Endothelial cell of umbilical vein (primary cell): ENCODE results near the gene SPEN. TPM values are rescaled to one million over a fixed set of nuclear protein-coding genes. Genes with fewer than 3 reads are reported as not detected.

Source experiments
- BruUV-seq: library from RNA; stranded (reverse); fragments of 400-500 nt; replicated peaks from 2 replicates; lab custom pipeline; 2021; lab: Mats Ljungman, UMichigan
- CTCF ChIA-PET: fragments of 300-600, 350-600 bp; sonication (Branson Sonifier 250); formaldehyde crosslinking; loops from one replicate; lab custom pipeline; 2021; ENCODE audit warnings: antibody characterized with exemption, inconsistent platforms; lab: Charles Lee
- POLR2A ChIA-PET: fragments of 300-600, 350-600 bp; sonication (Branson Sonifier 250); formaldehyde crosslinking; loops from one replicate; lab custom pipeline; 2021; ENCODE audit warnings: antibody characterized with exemption, inconsistent platforms; lab: Charles Lee
- DNase-seq: peaks from one replicate; pipeline ENCODE4 v3.0.0-alpha.2; 2011; ENCODE audit warnings: low read depth, low spot score
- FAIRE-seq: peaks from 2 replicates; lab custom pipeline; 2011; peaks lifted over from hg19 to GRCh38; lab: Jason Lieb, UNC
- H2AFZ ChIP-seq: 2 replicates; pipeline ENCODE4 v1.6.0; 2012; ENCODE audit warnings: low read depth, low read length, control low read depth, inconsistent platforms
- H3K27ac ChIP-seq: 2 replicates; pipeline ENCODE4 v1.5.1; 2011; ENCODE audit warnings: low read depth, mild to moderate bottlenecking, control low read depth, low read length, moderate library complexity; ENCODE audit not compliant: insufficient read depth
- H3K27me3 ChIP-seq, 2 experiments: 2 replicates each; pipeline versions ENCODE4 v1.6.0 to v1.6.1; 2011; ENCODE audit warnings: low read length in 2 of 2, mixed read lengths in 1 of 2; ENCODE audit not compliant: control insufficient read depth in 2 of 2, insufficient read depth in 2 of 2
- H3K36me3 ChIP-seq, 2 experiments: 2 replicates in 1 of 2; 3 replicates in 1 of 2; pipeline ENCODE4 v1.5.1; 2011; ENCODE audit warnings: low read length in 2 of 2, mild to moderate bottlenecking in 1 of 2, moderate library complexity in 1 of 2; ENCODE audit not compliant: control insufficient read depth in 2 of 2, insufficient read depth in 2 of 2; ENCODE audit errors: extremely low read depth in 1 of 2
- H3K4me1 ChIP-seq: 3 replicates; pipeline ENCODE4 v1.5.1; 2011; ENCODE audit warnings: mild to moderate bottlenecking, low read length; ENCODE audit not compliant: control insufficient read depth, insufficient read depth; ENCODE audit errors: extremely low read depth
- H3K4me2 ChIP-seq: 2 replicates; pipeline ENCODE4 v1.6.1; 2011; ENCODE audit warnings: low read length, control low read depth, mixed read lengths; ENCODE audit not compliant: insufficient read depth
- H3K4me3 ChIP-seq, 3 experiments: fragments of 200-600 bp in 1 of 3; sonication (generic), shearing (Covaris generic) in 1 of 3; replicated peaks in 1 of 3; 2 replicates each; pipeline ENCODE4 v1.5.1; 2011 to 2016; ENCODE audit warnings: control low read depth in 3 of 3, low read length in 3 of 3, mild to moderate bottlenecking in 2 of 3, inconsistent platforms in 1 of 3, low read depth in 1 of 3, moderate library complexity in 1 of 3; ENCODE audit not compliant: insufficient read depth in 1 of 3
- H3K79me2 ChIP-seq: 2 replicates; pipeline ENCODE4 v1.6.0; 2012; ENCODE audit warnings: low read length, inconsistent platforms; ENCODE audit not compliant: control insufficient read depth, insufficient read depth
- H3K9ac ChIP-seq: replicated peaks from 2 replicates; pipeline ENCODE3; 2011; ENCODE audit warnings: low read length, control low read depth; ENCODE audit not compliant: insufficient read depth; ENCODE audit errors: extremely low read depth
- H3K9me1 ChIP-seq: replicated peaks from 3 replicates; pipeline ENCODE4 v1.6.0; 2011; ENCODE audit warnings: mild to moderate bottlenecking, low read length; ENCODE audit not compliant: control insufficient read depth, insufficient read depth; ENCODE audit errors: extremely low read depth
- H3K9me3 ChIP-seq: replicated peaks from 2 replicates; pipeline ENCODE4 v1.5.1; 2012; ENCODE audit warnings: low read length, inconsistent platforms; ENCODE audit not compliant: control insufficient read depth, insufficient read depth
- H4K20me1 ChIP-seq: replicated peaks from 2 replicates; pipeline ENCODE3; 2011; ENCODE audit warnings: mild to moderate bottlenecking, low read length; ENCODE audit not compliant: control insufficient read depth, insufficient read depth; ENCODE audit errors: extremely low read depth
- EZH2 ChIP-seq: IDR thresholded peaks from 2 replicates; pipeline ENCODE4 v1.6.1; 2012; ENCODE audit warnings: borderline replicate concordance, low read depth, mild to moderate bottlenecking, moderate library complexity, low read length, inconsistent platforms; ENCODE audit not compliant: severe bottlenecking
- FOS ChIP-seq: IDR thresholded peaks from 2 replicates; pipeline ENCODE4 v1.6.1; 2011; ENCODE audit warnings: mild to moderate bottlenecking, low read length, moderate library complexity, borderline replicate concordance; ENCODE audit not compliant: insufficient read depth
- GATA2 ChIP-seq: IDR thresholded peaks from 2 replicates; pipeline ENCODE4 v1.7.0; 2011; ENCODE audit warnings: low read depth, mild to moderate bottlenecking, moderate library complexity, mixed read lengths, low read length; ENCODE audit not compliant: insufficient read length, insufficient read depth
- JUN ChIP-seq: IDR thresholded peaks from 2 replicates; pipeline ENCODE4 v1.6.1; 2011; ENCODE audit warnings: borderline replicate concordance, low read depth; ENCODE audit not compliant: insufficient read length, insufficient read depth
- POLR2A ChIP-seq: IDR thresholded peaks from 2 replicates; pipeline ENCODE4 v1.6.1; 2012; ENCODE audit warnings: low read depth, mild to moderate bottlenecking, control low read depth, low read length
- POLR2AphosphoS5 ChIP-seq: IDR thresholded peaks from 2 replicates; pipeline ENCODE4 v1.6.1; 2012; ENCODE audit warnings: low read depth, mild to moderate bottlenecking, control low read depth, low read length, moderate library complexity; ENCODE audit not compliant: insufficient read depth
- dilution Hi-C: fragments of 300-500 bp; cut with MboI; formaldehyde crosslinking; loops from one replicate; pipeline ENCODE4 v1.15.0; 2019; ENCODE audit warnings: low sequenced_read_pairs; ENCODE audit not compliant: extremely low pct_ligation_motif_present
- intact Hi-C: fragments of 100-400 bp; cut with micrococcal nuclease; formaldehyde crosslinking; loops from one replicate; pipeline ENCODE4 v1.10.0; 2022
- polyA plus RNA-seq, 4 experiments: library from polyadenylated mRNA; depleted of rRNA in 3 of 4; stranded (reverse) in 3 of 4; unstranded in 1 of 4; fragments of >200 nt; gene quantifications; 2 replicates each; pipeline versions ENCODE4 v1.2.1 to v1.2.3, GENCODE V29; 2011 to 2012; ENCODE audit warnings: missing spikeins in 1 of 4
- total RNA-seq: library from RNA; stranded (reverse); gene quantifications from 2 replicates; pipeline ENCODE4 v1.2.3, GENCODE V29; 2021
- TF ChIP-seq, protein P1 (sequence below): IDR thresholded peaks from 2 replicates; pipeline ENCODE4 v1.6.1; 2011; ENCODE audit not compliant: insufficient read depth, insufficient read length
- TF ChIP-seq, protein P2 (sequence below), 2 donors: IDR thresholded peaks; 1 replicate in 1 of 2; 2 replicates in 1 of 2; pipeline ENCODE4 v1.5.1; 2011; ENCODE audit warnings: low read length in 2 of 2, mild to moderate bottlenecking in 2 of 2, moderate library complexity in 2 of 2, control low read depth in 1 of 2, inconsistent platforms in 1 of 2, low read depth in 1 of 2; ENCODE audit not compliant: insufficient read depth in 1 of 2; ENCODE audit errors: extremely low read depth in 1 of 2

SPEN gene
- total and polyA plus RNA-seq, 2 donors (not counting 3 experiments of a cell fraction or from before 2014, with no cell fraction given) = 9.3 to 44.4 TPM

DNA sequence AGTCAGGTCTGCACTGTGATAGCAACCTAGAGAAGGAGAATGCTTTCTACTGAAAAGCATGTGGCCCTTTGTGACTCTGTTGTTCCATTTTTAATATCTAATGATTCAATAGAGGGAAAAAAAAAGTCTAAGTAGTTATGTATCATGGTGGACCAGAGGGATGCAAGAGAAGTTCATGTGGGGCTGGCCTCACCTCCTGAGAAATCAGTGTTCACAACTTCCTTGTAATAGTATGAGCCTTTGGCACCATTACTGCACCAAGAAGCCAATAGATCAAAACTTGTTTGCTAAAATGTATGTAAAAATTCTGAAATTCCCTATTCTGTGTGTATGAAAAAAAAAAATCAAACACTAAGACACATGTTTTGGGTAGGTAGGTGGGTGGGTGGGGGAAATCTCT is 123.4 kb downstream of the SPEN start:
- Histone ChIP-seq H3K27me3 (no peaks in the 10 kb centered on the region), H2AFZ (no peak overlapping the region), H3K27ac (no peak overlapping the region), H4K20me1 (peaks cover 2% of the 10 kb centered on the region), H3K9me3 (no peaks in the 10 kb centered on the region), H3K9me1 (no peaks in the 10 kb centered on the region), H3K4me2 (no peak overlapping the region), H3K36me3 (peaks cover 12% of the 10 kb centered on the region in 2 experiments), H3K4me3 (no peak overlapping the region), H3K9ac (no peak overlapping the region), H3K4me1 (peaks cover 14% of the 10 kb centered on the region), H3K79me2 (peaks cover 79% of the 10 kb centered on the region)
- FAIRE-seq = no peak
- DNase-seq = no peak
- ChIA-PET CTCF (no interaction called here), POLR2A (no interaction called here)
- BruUV-seq = no TSS peak
- no peak for TF ChIP-seq POLR2AphosphoS5
- TF ChIP-seq JUN = no peak
- no peak for TF ChIP-seq GATA2
- no peak for TF ChIP-seq POLR2A
- TF ChIP-seq FOS = no peak
- TF ChIP-seq, protein P1, sequence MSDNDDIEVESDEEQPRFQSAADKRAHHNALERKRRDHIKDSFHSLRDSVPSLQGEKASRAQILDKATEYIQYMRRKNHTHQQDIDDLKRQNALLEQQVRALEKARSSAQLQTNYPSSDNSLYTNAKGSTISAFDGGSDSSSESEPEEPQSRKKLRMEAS = no peak
- TF ChIP-seq EZH2 = no peak
- TF ChIP-seq, protein P2, sequence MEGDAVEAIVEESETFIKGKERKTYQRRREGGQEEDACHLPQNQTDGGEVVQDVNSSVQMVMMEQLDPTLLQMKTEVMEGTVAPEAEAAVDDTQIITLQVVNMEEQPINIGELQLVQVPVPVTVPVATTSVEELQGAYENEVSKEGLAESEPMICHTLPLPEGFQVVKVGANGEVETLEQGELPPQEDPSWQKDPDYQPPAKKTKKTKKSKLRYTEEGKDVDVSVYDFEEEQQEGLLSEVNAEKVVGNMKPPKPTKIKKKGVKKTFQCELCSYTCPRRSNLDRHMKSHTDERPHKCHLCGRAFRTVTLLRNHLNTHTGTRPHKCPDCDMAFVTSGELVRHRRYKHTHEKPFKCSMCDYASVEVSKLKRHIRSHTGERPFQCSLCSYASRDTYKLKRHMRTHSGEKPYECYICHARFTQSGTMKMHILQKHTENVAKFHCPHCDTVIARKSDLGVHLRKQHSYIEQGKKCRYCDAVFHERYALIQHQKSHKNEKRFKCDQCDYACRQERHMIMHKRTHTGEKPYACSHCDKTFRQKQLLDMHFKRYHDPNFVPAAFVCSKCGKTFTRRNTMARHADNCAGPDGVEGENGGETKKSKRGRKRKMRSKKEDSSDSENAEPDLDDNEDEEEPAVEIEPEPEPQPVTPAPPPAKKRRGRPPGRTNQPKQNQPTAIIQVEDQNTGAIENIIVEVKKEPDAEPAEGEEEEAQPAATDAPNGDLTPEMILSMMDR (IDR thresholded peaks at IDR 0.05; ENCODE audit: extremely low read depth in 1 of 2, insufficient read depth in 1 of 2, low read depth in 1 of 2, low read length in 2 of 2) = no peak
- intact Hi-C loops (no loop called here), dilution Hi-C loops (no loop called here)
